Mucosa of rectum (tissue), 2 donors: Measurements from ENCODE around the gene RPS16.

ENCODE experiments used
- H3K27ac ChIP-seq, 2 donors: one replicate each; pipeline ENCODE4 v1.7.0; 2013; ENCODE audit warnings: inconsistent platforms in 2 of 2, low read depth in 2 of 2, low read length in 2 of 2
- H3K27me3 ChIP-seq, 2 donors: one replicate each; pipeline ENCODE4 v1.7.0; 2013; ENCODE audit warnings: low read length in 2 of 2; ENCODE audit not compliant: control insufficient read depth in 2 of 2, insufficient read depth in 2 of 2
- H3K36me3 ChIP-seq, 2 donors: one replicate each; pipeline ENCODE4 v1.7.0; 2013; ENCODE audit warnings: low read length in 2 of 2; ENCODE audit not compliant: control insufficient read depth in 2 of 2, insufficient read depth in 2 of 2
- H3K4me1 ChIP-seq, 2 donors: one replicate each; pipeline ENCODE4 v1.7.0; 2013; ENCODE audit warnings: low read length in 2 of 2, mild to moderate bottlenecking in 1 of 2; ENCODE audit not compliant: control insufficient read depth in 2 of 2, insufficient read depth in 2 of 2
- H3K4me3 ChIP-seq, 2 donors: one replicate each; pipeline ENCODE4 v1.7.0; 2013; ENCODE audit warnings: low read length in 2 of 2
- H3K9ac ChIP-seq, 2 donors: one replicate each; pipeline ENCODE4 v1.7.0; 2013; ENCODE audit warnings: low read length in 2 of 2, low read depth in 1 of 2, mild to moderate bottlenecking in 1 of 2
- H3K9me3 ChIP-seq, 2 donors: one replicate each; pipeline ENCODE4 v1.7.0; 2013; ENCODE audit warnings: low read length in 2 of 2; ENCODE audit not compliant: control insufficient read depth in 2 of 2
- donor health status: healthy.
- donor health status: Normal muscosa, but diverticular disease.

The RPS16 gene

GRCh38 chr19:39473443-39473960 lies 37.8 kb upstream of the RPS16 start:
- peaks cover 67 to 75% of the 10 kb centered on the region in 2 donors for H3K36me3 ChIP-seq
- no peaks in the 10 kb centered on the region for H3K27me3 ChIP-seq
- H3K9ac ChIP-seq, result no peak overlapping the region
- no peaks in the 10 kb centered on the region for H3K4me1 ChIP-seq
- no peaks in the 10 kb centered on the region for H3K9me3 ChIP-seq
- H3K27ac ChIP-seq, result no peak overlapping the region
- no peak overlapping the region for H3K4me3 ChIP-seq

GRCh38 chr19:39472746-39473442 lies 37.1 kb upstream of the RPS16 start:
- H3K27ac ChIP-seq, result no peak overlapping the region
- H3K9ac ChIP-seq, result no peak overlapping the region
- no peaks in the 10 kb centered on the region for H3K27me3 ChIP-seq
- H3K4me1 ChIP-seq, result no peaks in the 10 kb centered on the region
- no peaks in the 10 kb centered on the region for H3K9me3 ChIP-seq
- no peak overlapping the region for H3K4me3 ChIP-seq
- H3K36me3 ChIP-seq, result peaks cover 73 to 81% of the 10 kb centered on the region in 2 donors

GRCh38 chr19:39471756-39472536 lies 36.2 kb upstream of the RPS16 start:
- no peak overlapping the region for H3K4me3 ChIP-seq
- peaks cover 77 to 88% of the 10 kb centered on the region in 2 donors for H3K36me3 ChIP-seq
- no peak overlapping the region for H3K9ac ChIP-seq
- no peaks in the 10 kb centered on the region for H3K9me3 ChIP-seq
- H3K4me1 ChIP-seq, result no peaks in the 10 kb centered on the region
- H3K27ac ChIP-seq, result no peak overlapping the region
- H3K27me3 ChIP-seq, result no peaks in the 10 kb centered on the region

- H3K4me3 ChIP-seq, result no peak overlapping the region
- H3K36me3 ChIP-seq, result peaks cover 82 to 88% of the 10 kb centered on the region in 2 donors
These were observed 35.1 kb upstream of the RPS16 start for GRCh38 chr19:39470724-39471339.

GRCh38 chr19:39469567-39469966 lies 33.8 kb upstream of the RPS16 start:
- H3K4me3 ChIP-seq, result no peak overlapping the region
- no peaks in the 10 kb centered on the region for H3K4me1 ChIP-seq
- no peak overlapping the region for H3K9ac ChIP-seq
- no peak overlapping the region for H3K27ac ChIP-seq
- H3K9me3 ChIP-seq, result no peaks in the 10 kb centered on the region
- no peaks in the 10 kb centered on the region for H3K27me3 ChIP-seq
- peaks cover 87 to 93% of the 10 kb centered on the region in 2 donors for H3K36me3 ChIP-seq

More at GRCh38 chr19:39470724-39471339, 35.1 kb upstream of the RPS16 start:
- Histone ChIP-seq H3K27me3 (no peaks in the 10 kb centered on the region), H3K9ac (no peak overlapping the region), H3K4me1 (no peaks in the 10 kb centered on the region), H3K27ac (no peak overlapping the region), H3K9me3 (no peaks in the 10 kb centered on the region)

GRCh38 chr19:39469036-39469435 lies 33.3 kb upstream of the RPS16 start:
- no peaks in the 10 kb centered on the region for H3K4me1 ChIP-seq
- H3K27me3 ChIP-seq, result no peaks in the 10 kb centered on the region
- H3K27ac ChIP-seq, result no peak overlapping the region
- H3K36me3 ChIP-seq, result peaks cover 83 to 91% of the 10 kb centered on the region in 2 donors
- no peak overlapping the region for H3K9ac ChIP-seq
- H3K4me3 ChIP-seq, result no peak overlapping the region
- H3K9me3 ChIP-seq, result no peaks in the 10 kb centered on the region

- Histone ChIP-seq H3K27me3 (no peaks in the 10 kb centered on the region), H3K4me3 (no peak overlapping the region), H3K27ac (no peak overlapping the region), H3K9ac (no peak overlapping the region), H3K4me1 (no peaks in the 10 kb centered on the region), H3K9me3 (no peaks in the 10 kb centered on the region), H3K36me3 (peaks cover 76 to 80% of the 10 kb centered on the region in 2 donors)
These were observed 32.2 kb upstream of the RPS16 start for GRCh38 chr19:39467941-39468340.

GRCh38 chr19:39465956-39466747 lies 30.4 kb upstream of the RPS16 start:
- Histone ChIP-seq H3K9ac (no peak overlapping the region), H3K27ac (no peak overlapping the region), H3K4me3 (no peak overlapping the region), H3K27me3 (no peaks in the 10 kb centered on the region), H3K36me3 (peaks cover 61 to 67% of the 10 kb centered on the region in 2 donors), H3K9me3 (no peaks in the 10 kb centered on the region), H3K4me1 (no peaks in the 10 kb centered on the region)

- no peaks in the 10 kb centered on the region for H3K4me1 ChIP-seq
- no peaks in the 10 kb centered on the region for H3K9me3 ChIP-seq
- no peak overlapping the region for H3K9ac ChIP-seq
- H3K4me3 ChIP-seq, result no peak overlapping the region
- H3K27me3 ChIP-seq, result no peaks in the 10 kb centered on the region
- peaks cover 60 to 66% of the 10 kb centered on the region in 2 donors for H3K36me3 ChIP-seq
- H3K27ac ChIP-seq, result no peak overlapping the region
These were observed 27.7 kb upstream of the RPS16 start for GRCh38 chr19:39463403-39463802.
